ENCODE data around the gene ZXDC.

Gene ZXDC, protein sequence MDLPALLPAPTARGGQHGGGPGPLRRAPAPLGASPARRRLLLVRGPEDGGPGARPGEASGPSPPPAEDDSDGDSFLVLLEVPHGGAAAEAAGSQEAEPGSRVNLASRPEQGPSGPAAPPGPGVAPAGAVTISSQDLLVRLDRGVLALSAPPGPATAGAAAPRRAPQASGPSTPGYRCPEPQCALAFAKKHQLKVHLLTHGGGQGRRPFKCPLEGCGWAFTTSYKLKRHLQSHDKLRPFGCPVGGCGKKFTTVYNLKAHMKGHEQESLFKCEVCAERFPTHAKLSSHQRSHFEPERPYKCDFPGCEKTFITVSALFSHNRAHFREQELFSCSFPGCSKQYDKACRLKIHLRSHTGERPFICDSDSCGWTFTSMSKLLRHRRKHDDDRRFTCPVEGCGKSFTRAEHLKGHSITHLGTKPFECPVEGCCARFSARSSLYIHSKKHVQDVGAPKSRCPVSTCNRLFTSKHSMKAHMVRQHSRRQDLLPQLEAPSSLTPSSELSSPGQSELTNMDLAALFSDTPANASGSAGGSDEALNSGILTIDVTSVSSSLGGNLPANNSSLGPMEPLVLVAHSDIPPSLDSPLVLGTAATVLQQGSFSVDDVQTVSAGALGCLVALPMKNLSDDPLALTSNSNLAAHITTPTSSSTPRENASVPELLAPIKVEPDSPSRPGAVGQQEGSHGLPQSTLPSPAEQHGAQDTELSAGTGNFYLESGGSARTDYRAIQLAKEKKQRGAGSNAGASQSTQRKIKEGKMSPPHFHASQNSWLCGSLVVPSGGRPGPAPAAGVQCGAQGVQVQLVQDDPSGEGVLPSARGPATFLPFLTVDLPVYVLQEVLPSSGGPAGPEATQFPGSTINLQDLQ
- total RNA-seq = 78.5 to 103 reads per million in 2 donors

DNA sequence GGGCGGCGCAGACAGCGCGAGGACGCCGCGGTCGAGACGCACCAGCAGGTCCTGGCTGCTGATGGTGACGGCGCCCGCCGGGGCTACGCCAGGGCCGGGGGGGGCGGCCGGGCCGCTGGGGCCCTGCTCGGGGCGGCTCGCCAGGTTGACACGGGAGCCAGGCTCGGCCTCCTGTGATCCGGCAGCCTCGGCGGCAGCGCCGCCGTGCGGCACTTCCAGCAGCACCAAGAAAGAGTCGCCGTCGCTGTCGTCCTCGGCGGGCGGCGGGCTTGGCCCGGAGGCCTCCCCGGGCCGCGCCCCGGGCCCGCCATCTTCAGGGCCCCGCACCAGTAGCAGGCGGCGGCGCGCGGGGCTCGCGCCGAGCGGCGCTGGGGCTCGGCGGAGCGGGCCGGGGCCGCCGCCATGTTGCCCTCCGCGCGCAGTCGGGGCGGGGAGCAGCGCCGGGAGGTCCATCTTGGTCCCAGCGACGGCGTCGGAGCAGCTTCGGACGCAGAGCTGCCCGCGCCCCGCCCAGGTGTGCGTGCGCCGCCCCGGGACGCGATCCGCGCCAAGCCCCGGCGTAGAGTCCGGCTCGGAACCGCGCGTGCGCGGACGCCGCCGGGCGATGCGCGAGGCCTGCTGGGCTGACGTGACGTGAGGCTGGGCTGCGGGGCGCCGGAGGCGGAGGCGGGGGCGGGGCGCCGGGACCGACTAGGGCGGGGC is at the start of gene ZXDC:
Gene ZXDC, minus strand, starts transcription at position 479 of the 702 bp plus-strand sequence. Its CDS starts 26 bp downstream, at position 453.
- DNase-seq = peak; percentile 86 to 95 (median 90)

DNA sequence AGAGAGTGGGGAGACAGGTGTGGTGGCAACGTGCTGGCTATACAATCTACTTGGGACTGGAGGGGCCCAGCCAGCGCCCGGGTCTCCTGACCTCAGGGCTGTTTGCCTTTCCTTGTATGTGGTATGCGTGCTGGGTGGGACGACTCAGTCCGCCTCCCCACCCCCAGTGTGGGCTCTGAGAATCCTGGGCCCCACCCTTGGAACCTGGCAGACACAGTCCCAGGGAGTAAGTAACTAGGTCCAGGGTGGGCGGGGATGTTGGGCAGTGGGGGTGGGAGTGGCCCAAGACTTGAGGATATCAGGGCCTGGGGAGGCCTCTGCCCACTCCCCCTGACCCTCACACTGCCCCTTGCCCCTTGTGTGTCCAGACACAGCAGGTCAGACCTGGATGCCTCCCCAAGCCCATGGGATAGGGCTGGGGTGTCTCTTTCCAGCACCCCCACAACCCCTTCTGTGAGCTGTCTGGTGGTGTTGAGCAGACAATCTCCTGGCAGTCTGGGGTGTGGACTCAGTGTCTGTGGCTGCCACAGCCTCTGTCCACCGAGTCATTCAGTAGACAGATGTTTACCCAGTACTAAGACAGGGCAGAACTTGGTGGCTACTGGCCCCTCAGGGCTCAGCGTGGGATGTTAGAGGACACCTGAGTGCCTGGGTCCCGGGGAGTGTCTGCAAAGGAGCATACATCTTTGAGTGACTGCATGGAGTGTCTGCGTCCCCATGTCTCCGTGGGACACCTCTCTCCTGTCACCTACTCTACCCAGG is 49.6 kb upstream of the ZXDC start:
- DNase-seq = no peak

DNA sequence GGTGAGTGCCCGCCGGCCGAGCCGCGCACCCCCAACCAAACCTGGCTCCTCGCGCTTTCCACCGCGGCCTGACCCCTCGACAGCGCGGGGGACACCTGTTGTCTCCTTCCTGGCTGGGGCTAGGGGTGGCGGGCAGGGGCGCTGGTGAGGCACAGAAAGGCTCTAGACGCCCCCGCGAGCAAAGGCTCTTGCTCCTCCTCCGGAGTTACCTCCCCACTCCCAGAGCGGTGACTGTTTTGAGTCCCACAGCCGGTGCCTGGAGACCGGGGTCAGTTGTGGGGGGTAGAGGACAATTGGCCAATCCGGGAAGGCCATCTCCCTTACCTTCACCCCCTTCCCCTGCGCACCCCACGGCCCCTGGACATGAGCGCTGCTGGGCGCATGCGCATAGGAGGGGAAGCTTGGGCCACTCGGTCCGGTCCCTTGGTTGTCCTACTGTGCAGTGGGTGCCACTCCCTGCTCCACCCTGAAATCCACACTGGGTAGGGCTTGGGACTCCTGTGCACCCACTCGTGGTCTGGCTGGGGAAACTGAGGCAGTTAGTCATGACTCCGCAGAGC is 48.8 kb upstream of the ZXDC start:
- no peak for DNase-seq

DNA sequence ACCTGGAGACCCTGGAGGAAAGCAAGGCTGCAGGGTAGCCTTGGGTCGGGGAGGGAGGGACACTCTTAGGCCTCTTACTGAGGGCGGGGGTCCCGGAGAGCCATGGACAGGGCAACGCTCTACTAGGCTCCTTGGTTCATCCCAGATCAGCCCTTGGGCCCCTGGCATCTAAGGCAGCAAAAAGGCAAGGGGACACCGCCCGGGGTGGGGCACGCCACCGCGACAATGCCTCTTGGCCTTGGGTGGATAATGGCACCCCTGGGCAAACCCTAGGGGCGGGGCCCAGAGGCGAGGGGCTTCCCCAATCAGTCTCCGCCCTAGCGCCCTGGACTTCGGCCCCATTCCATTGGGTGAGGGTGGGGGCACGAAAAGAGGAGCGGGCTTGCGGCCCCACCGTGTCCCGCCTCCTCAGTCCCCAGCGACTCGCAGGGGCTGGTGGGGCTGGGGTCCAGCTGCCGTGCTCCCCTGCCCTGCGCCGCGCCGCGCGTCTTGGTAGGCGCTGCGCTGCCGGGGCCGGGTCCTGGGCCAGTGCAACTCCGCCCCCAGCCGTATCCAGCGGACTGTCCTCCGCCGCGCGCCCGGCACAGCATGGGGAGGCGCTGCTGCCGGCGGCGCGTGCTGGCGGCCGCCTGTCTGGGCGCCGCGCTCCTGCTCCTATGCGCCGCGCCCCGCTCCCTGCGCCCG is 48.2 kb upstream of the ZXDC start, which contains the start of gene CHST13:
Gene CHST13, plus strand, starts transcription at position 411 of the 684 bp plus-strand sequence. Its CDS starts 178 bp downstream, at position 589.
- DNase-seq = peak in 1 of 5 experiments; percentile 20

DNA sequence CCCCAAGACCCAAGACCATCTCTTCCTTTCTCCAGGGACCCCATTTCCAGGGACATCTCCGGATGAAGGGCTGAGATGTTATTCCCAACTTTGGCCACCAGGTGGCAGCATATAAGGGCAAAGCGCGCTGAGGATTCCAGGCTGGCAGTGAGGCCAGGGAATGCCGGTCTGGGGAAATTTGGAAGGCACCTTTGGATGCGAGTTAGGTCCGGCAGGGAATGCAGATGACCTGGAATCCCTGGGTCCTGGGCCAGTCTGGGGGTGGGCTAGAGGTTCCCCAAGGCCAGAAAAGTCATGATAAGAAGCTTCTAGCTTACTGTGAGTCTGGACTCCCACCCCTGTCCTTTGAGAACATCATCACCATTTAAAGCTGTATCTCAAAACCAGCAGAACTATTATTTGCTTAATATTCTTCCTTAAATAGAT is 46.7 kb upstream of the ZXDC start:
- DNase-seq = peak in 2 of 5 experiments; percentile 13 to 14

DNA sequence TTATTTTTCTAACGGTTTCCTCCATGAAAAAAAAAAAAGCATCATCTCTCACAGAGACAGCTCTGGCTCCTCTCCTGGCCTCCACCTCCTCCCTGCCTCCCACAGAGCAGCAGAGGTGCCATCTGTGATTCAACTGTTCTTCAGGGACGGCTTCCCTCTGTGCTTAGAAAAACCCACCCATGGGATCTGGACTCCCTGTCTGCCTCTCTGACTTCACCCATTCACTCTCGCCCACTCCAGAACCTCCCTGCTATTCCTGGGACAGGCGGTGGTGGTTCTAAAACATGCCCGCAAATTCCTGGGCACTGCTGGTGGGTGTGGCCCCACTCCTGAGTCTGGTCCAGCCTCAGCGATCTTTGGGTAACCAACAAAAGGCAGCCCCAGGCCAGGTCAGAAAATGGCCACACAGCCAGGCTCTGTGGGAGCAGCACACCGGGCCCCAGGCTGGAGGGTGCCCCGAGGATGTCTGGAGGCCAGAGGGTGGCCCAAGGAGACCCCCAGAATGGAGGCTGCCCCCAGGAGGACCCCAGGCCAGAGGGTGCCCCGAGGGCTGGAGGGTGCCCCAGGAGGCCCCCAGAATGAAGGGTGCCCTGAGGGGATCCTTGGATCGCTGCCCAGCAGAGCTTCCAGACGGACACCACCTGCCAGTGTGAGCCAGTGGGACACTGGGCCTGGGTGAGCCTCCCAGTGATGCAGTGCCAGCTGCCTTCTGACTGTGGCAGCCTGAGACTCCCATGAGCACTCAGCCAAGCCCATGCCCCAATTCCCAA is 45.6 kb upstream of the ZXDC start:
- DNase-seq = no peak

DNA sequence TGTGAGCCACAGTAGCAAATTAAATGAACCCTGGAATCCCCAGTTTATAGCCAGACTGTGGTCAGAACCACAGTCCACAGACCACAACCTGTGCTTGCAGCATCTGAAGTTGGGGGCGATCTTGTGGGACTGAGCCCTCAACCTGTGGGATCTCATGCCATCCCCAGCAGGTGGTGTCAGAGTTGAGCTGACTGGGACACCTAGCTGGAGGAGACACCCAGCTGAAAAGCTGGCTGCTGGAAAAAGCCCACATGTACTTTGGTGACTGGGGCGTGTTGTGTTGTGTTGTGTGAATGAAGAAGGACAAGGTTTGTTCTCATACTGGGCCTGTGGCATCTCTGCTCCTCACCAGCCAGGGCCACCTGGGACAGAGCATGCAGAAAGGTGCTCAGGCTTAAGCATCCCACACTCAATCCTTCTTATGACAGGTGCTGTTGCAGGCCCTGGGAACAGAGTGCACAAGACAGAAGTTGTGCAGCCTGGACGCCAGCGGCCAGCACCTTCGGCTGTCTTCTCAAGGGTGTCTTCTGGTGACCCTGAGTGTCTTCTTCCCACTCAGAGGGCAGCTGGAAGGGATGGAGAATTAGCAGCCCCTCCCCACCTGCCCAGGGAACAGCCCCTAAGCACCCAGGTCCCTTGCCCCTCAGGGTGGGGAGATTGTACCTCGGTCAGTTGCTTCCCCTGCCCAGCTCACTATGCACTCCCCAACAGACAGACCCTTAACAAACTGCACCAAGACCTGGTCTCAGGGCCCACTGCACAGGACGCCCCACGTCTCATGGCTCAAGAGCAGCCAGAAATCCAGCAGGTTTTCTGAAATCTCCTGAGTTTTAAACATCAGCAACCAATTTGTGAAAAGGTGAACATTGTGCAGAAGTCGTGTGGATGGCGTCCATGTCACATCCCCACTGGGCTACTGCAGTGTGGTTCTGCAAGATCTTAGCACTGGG is 44.1 kb upstream of the ZXDC start:
- no peak for DNase-seq

DNA sequence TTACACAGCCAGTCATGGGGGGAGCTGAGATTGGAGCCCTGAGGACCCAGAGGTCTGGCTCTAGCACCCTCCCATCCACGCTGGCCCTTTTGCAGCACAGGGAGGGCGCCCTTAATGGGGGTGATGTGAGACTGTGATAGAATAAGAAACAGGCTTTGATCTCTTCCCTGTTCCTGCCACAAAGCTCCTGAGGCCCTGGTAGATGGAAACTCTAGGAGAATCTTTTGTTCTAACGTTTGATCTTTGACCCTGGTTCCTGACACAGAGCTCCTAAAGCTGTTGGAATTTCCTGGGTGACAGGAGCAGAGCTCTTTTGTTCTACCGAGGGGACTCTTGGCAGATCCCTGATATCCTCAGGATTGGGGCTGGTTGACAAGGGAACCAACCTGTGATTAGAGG is 43.1 kb upstream of the ZXDC start:
- no peak for DNase-seq

DNA sequence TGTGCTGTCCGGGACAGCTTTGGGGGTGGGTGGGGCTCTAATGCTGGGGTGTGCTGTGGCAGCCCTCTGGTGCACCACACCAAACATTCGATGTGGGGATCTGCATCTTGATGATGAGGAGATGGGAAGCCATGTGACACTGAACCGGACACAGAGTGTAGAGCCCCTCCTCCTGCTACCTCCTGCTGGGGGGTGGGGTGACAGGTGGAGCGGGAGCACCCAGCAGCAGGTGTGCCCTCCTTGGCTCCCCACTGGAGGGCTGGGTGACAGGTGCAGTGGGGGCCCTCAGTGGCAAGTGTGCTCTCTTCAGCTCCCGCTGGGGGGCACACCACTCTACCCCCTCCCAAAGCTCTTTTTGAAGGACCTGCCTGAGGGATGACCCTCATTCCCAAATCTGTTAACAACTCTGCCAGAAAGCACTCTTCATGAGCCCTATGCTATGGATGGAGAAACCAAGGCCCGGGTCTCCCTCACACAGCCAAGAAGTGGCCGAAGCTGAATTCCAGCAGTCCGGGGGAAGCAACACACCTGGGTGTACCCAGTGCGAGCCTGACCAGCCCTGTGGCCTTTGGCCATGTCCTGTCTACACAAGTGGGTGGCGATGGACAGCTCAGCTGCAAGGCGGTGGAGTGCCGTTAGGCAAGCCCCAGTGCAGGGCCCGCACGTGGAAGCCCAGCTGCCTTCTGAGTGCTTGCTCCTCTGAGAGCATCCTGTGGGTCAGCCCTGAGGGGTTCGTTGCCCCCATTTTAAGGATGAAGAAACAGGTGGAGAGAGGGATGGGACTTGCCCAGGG is 42.5 kb upstream of the ZXDC start:
- no peak for DNase-seq

DNA sequence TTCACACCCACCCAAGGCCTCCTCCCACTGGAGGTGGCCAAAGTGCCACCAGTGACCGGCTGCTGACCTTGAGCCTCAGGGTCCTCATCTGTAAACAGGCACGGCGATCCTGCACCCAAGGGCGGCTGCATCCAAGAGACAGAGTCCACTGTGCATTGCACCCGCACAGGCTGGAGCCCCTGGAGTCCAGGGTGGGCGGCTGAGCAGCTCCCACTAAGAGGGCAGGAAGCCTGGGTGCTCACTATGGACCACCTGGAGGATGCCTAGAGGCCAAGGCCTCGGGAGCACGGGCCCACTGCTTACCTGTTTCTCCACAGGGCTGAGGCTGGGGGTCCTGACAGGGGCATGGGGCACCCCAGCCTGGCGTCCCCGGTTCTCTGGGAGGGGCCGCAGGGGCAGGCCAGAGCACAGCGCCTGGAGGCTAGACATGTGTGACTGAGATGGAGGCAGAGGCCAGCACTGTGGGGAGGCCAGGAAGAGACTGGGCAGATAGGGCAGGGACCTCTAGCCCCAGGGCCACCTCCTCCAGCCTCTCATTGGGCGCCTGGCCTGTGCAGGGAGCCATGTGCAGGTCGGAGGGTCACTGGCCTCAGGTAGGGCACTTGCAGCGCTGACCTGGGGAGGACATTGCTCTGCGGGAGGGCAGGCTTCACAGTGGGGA is 41.7 kb upstream of the ZXDC start, which contains the start of gene UROC1:
Gene UROC1, minus strand, starts transcription at position 483 of the 661 bp plus-strand sequence. Its CDS starts 54 bp downstream, at position 429.
- DNase-seq = no peak

DNA sequence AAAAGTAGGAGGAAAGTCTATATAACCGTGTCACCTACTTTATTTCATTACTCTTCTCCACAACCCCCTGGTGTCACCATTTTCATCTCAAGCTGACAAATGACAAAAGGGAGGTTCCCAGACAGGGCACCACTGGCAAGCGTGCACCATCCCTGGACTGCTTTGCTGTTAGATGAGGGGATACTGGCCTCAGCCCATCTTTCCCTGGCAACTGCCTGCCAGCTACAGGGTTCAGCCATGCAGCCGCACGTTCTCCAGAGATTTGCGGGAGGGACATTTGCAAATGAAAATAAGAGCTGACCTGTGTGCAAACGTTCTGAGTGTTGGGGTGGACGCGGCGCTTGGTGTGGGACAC is 41.2 kb upstream of the ZXDC start:
- DNase-seq = no peak

DNA sequence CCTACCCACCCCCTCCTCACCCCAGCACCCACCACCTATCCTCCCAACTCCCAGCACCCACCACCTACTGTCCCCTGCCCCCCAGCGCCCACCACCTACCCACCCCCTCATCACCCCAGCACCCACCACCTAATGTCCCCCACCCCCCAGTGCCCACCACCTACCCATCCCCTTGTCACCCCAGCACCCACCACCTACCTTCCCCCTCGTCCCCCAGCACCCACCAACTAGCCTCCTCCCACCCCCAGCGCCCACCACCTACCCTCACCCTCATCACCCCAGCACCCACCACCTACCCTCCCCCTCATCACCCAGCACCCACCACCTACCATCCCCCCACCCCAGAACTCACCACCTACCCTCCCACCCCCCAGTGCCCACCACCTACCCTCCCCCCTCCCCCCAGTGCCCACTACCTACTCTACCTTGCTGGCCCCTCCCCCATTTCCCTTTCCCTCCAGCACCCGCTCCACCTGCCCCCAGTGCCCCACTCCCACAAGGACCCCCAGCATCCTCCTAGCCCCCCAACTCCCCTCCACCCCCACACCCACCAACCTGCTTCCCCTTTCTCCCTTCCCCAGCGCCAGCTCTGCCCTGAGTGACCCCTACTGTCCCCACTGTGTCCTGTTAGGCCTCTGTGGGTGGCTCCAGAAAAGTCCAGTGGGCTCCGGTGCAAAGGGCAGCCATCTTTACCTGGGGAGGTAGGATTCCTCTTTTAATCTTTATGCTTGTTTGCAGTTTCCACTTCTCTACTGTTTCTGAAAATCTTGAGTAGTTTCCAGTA is 40.7 kb upstream of the ZXDC start:
- DNase-seq = no peak

DNA sequence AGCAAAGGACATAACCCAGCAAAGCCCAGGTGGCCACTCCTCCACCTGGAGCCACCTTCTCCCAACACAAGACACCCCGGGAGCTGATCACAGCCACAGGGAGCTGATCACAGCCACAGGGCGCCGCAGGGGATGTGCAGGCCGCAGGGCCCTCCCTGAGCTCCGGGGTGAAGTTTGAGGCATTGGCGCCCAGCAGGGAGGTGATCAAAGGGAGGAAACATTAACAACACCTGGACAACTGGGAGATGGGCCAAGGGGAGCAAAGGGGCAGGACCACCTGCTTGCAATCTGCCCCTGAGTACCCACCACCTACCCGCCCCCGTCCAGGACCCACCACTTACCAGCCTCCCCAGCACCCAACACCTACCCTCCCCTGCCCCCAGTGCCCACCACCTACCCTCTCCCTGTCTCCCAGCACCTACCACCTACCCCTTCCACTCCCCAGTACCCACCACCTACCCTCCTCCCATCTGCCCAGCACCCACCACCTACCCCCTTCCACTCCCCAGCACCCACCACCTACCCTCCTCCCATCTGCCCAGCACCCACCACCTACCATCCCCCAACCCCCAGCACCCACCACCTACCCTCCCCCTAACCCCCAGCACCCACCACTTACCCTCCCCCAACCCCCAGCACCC is 39.5 kb upstream of the ZXDC start:
- DNase-seq = no peak

DNA sequence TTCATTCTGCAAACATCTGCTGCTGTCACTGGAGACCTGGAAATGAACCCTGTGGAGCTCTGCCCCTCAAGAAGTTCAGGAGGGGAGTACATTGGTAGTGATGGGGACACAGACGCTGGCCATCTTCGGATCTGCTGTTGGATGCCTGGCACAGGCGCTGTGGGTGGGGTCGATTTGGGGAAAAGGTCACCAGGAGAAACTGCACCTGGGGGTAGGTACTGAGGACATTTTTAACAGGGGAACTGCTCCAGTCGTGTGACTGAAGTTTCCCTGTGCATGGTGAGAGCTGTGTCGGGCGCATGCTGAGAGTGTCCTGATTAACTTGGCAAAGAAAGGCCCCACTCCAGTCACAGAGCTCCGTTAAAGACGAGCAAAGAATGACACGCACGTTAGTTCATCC is 38.5 kb upstream of the ZXDC start:
- DNase-seq = no peak

DNA sequence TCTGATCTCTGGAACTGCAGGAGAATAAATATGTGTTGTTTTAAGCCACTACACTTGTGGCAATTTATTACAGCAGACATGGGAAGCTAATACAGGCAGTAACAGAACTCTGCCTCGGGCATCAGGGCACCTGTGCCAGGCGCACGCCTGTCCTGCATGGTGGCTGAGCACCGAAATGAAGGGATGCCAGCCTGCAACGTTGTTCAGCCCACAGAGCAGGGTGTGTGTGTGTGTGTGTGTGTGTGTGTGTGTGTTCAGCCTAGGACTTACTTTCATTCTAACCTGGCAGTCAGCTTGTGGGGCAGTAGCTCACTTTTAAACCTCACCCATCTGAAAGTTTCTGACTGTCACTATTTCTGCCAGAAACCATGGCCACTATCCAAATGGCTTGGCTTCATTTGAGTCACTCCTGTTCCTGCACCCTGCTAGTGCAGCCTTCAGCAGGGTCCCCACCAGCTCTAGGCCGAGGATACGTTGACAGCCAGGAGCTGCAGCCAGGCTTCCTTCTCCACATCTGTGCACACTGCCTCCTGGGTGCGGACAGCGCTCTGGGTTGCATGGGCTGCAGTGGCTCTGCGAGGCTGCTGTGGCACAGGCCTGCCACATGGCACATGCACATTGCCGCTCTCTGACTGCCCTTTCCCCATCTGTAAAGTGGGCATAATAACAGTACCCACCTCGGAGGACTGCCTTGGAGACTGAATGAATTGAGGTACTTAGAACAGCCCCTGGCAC is 37.4 kb upstream of the ZXDC start:
- no peak for DNase-seq

DNA sequence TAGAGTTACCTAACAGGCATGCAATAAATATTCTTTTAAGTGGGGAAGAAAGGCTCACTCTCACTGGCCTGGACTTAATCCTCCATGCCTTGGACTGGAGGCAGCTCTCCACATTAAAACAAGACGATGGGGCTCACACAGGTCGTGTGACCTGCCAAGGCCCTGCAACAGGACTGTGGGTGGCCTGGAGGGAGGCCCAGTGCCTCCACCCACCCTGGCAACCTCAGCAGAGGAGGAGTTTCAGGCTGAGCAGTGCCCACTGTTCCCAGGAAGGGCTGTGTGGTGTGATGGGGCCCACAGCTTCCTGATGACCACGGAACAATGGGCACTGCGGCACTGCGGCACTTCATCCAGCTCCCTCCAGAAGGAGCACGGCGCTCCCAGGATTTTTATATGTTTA is 36.3 kb upstream of the ZXDC start:
- DNase-seq = no peak

Measured in T-helper 2 cell (primary cell).